T-helper 1 cell treated with Interleukin-12 subunit alpha and Interleukin-12 subunit beta and Interleukin-4 antibody, amounts not matched to agents 30 μg/mL and 1 μg/mL, for 36 hours (primary cell): ENCODE results near the gene BRDT.

Source experiments
- H3K27ac Mint-ChIP-seq: one replicate; pipeline ENCODE4 v1.8.0; 2021; ENCODE audit warnings: mild to moderate bottlenecking, mixed read lengths
- H3K27me3 Mint-ChIP-seq: one replicate; pipeline ENCODE4 v1.8.0; 2021; ENCODE audit warnings: low read depth, mixed read lengths
- H3K36me3 Mint-ChIP-seq: one replicate; pipeline ENCODE4 v1.8.0; 2021; ENCODE audit warnings: low read depth, mixed read lengths
- H3K4me1 Mint-ChIP-seq: one replicate; pipeline ENCODE4 v1.8.0; 2021; ENCODE audit warnings: low read depth, mixed read lengths
- H3K4me3 Mint-ChIP-seq: one replicate; pipeline ENCODE4 v1.8.0; 2021; ENCODE audit warnings: mild to moderate bottlenecking, moderate library complexity, mixed read lengths
- H3K9me3 Mint-ChIP-seq: one replicate; pipeline ENCODE4 v1.8.0; 2021; ENCODE audit warnings: mixed read lengths

BRDT gene

DNA sequence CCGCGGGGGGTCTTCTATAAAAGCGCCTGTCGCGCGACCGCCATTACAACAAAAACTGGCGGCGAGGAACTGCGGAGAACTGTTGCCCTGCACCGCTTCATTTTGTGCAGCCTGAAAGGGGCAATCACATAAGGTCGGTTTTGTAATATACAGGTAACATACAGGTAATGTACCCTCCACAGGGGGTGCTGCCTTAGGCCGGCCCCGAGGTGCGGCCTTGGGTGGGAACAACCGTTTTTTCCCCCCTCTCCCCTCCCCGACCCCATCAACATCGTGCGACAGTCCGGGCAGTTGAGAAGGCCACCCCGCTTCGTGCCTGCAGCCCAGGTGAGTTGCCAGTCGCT is at the start of gene BRDT:
TSS of gene BRDT (plus strand) at position 46 of the 344 bp plus-strand sequence. CDS start 13,354 bp downstream, outside the sequence.
- Mint-ChIP-seq H3K4me1 (peaks cover 14% of the 10 kb centered on the region), H3K27me3 (peaks cover 3% of the 10 kb centered on the region), H3K36me3 (peaks cover 7% of the 10 kb centered on the region), H3K27ac (peak within 1 kb of the TSS; percentile 83), H3K4me3 (peak within 1 kb of the TSS; percentile 66), H3K9me3 (peaks cover 8% of the 10 kb centered on the region)

DNA sequence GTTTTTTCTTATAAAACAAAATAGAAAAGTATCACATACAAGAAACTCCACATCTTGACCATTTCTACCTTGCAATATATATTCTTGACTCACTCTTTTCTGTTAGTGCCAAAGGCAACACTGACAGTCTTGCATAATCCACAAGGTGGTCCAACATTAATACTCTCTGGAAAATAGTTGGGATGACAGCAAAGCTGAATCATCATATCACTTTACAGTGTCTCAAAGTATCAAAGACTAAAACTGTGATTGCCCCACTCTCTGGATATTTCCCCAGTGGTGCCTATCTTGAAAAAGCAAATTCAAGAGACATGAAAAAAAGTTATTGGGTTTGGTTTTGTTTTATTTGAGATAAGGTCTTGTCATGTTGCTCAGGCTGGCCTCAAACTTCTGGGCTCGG is 48.6 kb upstream of the BRDT start:
- Mint-ChIP-seq H3K4me3 (no peak overlapping the region), H3K27ac (no peak overlapping the region), H3K36me3 (no peaks in the 10 kb centered on the region), H3K4me1 (peaks cover 8% of the 10 kb centered on the region), H3K9me3 (no peaks in the 10 kb centered on the region), H3K27me3 (peaks cover 44% of the 10 kb centered on the region)

DNA sequence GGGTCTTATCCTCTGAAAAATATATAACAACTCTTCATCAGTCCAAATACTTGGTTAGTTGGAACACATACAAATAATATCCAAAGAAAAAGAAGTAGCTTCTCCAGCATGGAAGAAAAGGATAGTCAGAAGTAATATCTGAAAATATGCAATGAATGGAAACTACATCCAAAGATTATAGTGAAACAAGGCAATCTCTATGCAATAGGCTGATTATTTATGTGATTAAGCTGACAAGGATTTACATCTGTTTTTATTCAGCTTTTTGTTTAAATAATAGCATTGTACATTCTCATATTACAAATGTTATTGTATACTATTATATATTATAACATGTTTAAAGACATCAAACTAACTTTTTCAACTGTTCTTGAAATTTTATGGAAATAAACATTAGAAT is 48.0 kb upstream of the BRDT start:
- H3K9me3 Mint-ChIP-seq, result no peaks in the 10 kb centered on the region
- no peak overlapping the region for H3K4me3 Mint-ChIP-seq

DNA sequence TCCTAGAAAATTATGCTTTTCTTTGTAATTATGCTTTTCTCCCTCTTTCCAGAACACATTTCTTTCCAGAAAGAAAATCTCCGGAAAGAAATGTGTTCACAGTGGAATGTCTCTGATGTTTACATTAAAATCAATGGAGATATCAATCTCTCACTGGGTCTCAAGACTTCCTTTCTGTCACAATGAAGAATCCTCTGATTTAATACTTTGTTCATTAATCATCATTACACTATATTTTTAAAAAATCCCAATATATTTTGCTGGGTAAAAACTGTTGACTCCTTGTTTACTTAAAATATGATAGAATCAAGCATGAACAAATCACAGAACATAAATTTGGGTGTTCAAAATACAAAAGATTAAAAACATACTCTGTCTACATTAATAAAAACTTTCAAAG is 36.9 kb upstream of the BRDT start:
- Mint-ChIP-seq H3K36me3 (no peaks in the 10 kb centered on the region), H3K27me3 (peaks cover 13% of the 10 kb centered on the region), H3K9me3 (no peaks in the 10 kb centered on the region), H3K4me3 (no peak overlapping the region), H3K4me1 (no peaks in the 10 kb centered on the region), H3K27ac (no peak overlapping the region)

More for the DNA sequence above, 48.0 kb upstream of the BRDT start:
- Mint-ChIP-seq H3K4me1 (peaks cover 2% of the 10 kb centered on the region), H3K27me3 (peaks cover 39% of the 10 kb centered on the region), H3K36me3 (no peaks in the 10 kb centered on the region), H3K27ac (no peak overlapping the region)

DNA sequence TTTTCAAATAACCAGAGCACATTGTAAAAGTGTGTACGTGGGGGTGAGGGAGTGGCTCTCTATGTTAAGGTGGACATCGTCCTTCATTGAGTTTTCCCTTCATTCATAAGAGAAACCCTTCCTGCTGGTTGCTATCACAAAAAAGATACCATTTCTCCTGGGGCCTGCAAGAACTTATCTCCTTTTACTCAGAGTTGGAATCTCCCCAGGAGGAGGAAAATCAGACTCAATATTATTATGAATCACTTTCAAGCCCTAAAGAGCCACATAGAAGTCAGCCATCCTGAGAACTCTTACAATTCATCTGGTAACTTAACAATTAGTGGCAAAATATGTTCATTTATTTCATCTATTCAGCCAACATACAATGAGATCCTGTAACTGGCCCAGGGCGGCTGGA is 36.2 kb upstream of the BRDT start:
- no peak overlapping the region for H3K4me3 Mint-ChIP-seq
- peaks cover 13% of the 10 kb centered on the region for H3K27me3 Mint-ChIP-seq
- no peaks in the 10 kb centered on the region for H3K4me1 Mint-ChIP-seq
- H3K9me3 Mint-ChIP-seq, result no peaks in the 10 kb centered on the region
- no peak overlapping the region for H3K27ac Mint-ChIP-seq
- no peaks in the 10 kb centered on the region for H3K36me3 Mint-ChIP-seq

DNA sequence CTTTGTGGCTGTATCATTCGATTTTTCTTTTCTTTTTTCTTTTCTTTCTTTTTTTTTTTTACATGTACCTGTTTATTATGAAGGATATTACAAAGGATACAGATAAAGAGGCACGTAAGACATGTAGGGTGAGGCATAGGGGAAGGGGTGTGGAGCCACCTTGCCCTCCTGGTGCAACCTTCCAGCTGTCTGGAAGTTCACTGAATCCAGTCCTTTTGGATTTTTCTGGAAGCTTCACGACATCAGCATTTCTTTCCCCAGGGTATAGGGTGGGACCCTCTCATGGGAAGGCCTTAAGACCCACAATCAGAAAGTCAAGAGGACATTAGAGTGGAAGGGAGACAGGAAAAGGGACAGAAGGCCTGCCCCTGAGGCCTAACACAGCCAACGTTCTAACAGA is 33.2 kb upstream of the BRDT start:
- Mint-ChIP-seq H3K36me3 (no peaks in the 10 kb centered on the region), H3K4me1 (no peaks in the 10 kb centered on the region), H3K4me3 (no peak overlapping the region), H3K27me3 (peaks cover 8% of the 10 kb centered on the region), H3K27ac (no peak overlapping the region), H3K9me3 (no peaks in the 10 kb centered on the region)

DNA sequence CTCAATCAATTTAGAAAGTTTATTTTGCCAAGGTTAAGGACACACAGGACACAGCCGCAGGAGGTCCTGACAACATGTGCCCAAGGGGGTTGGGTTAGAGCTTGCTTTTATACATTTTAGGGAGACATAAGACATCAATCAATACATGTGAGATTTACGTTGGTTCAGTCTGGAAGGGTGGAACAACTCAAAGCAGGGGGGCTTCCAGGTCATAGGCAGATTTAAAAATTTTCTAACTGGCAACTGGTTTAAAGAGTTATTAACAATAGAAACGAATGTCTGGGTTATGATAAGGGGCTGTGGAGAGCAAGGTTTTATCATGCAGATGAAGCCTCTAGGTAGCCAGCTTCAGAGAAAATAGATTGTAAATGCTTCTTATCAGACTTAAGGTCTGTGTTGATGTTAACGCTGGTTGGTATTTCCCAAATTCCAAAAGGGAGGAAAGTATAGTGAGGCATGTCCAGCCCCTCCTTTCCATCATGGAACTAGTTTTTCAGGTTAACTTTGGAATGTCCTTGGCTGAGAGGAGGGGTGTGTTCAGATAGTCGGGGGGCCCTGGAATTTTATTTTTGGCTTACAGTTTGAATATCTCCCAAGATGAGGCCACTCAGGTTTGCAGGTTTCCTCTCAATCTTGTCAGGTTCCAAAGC is 32.3 kb upstream of the BRDT start:
- Mint-ChIP-seq H3K27ac (no peak overlapping the region), H3K27me3 (peaks cover 8% of the 10 kb centered on the region), H3K36me3 (no peaks in the 10 kb centered on the region), H3K9me3 (no peaks in the 10 kb centered on the region), H3K4me3 (no peak overlapping the region), H3K4me1 (no peaks in the 10 kb centered on the region)

DNA sequence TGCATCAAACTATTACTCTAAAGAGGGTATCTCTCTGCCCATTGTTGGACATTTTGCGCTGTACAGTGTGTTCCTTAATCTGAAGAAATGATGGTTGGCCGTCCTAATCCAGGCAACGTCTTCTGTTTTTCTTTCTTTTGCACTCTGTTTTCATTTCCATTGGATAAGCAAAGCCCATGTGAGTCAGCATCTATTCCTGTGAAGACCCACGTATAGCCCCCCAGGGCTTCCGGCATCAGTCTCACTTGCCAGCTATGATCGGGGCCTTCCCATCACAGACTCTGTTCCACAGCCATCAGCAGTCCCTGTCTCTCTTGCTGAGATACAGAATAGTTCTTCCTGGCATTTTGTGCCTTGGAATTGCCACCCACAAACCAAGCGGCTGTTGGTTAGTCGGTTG is 29.2 kb upstream of the BRDT start:
- no peaks in the 10 kb centered on the region for H3K36me3 Mint-ChIP-seq
- H3K9me3 Mint-ChIP-seq, result no peaks in the 10 kb centered on the region
- no peak overlapping the region for H3K4me3 Mint-ChIP-seq
- peaks cover 3% of the 10 kb centered on the region for H3K27me3 Mint-ChIP-seq
- no peak overlapping the region for H3K27ac Mint-ChIP-seq
- peaks cover 8% of the 10 kb centered on the region for H3K4me1 Mint-ChIP-seq

DNA sequence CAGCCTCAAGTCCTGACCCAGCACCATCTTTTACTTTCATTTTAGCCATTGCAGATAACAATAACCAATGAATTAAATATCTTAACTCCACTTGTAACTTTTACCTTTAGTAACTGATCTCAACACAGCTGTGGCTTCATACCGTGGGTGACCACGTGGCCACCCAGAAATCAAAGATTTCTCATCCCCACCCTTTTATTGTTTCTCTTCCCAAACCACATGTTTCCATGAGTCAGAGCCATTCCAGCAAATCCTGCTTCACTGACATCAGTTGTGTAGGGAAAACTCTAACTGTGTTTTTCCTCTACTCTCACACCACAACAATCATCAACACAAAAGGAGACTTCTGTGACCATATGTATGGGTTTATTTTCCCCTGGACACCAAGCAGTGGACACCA is 25.1 kb upstream of the BRDT start:
- H3K4me3 Mint-ChIP-seq, result no peak overlapping the region
- H3K4me1 Mint-ChIP-seq, result peaks cover 11% of the 10 kb centered on the region
- H3K27ac Mint-ChIP-seq, result no peak overlapping the region
- no peaks in the 10 kb centered on the region for H3K36me3 Mint-ChIP-seq
- peaks cover 7% of the 10 kb centered on the region for H3K27me3 Mint-ChIP-seq
- no peaks in the 10 kb centered on the region for H3K9me3 Mint-ChIP-seq

DNA sequence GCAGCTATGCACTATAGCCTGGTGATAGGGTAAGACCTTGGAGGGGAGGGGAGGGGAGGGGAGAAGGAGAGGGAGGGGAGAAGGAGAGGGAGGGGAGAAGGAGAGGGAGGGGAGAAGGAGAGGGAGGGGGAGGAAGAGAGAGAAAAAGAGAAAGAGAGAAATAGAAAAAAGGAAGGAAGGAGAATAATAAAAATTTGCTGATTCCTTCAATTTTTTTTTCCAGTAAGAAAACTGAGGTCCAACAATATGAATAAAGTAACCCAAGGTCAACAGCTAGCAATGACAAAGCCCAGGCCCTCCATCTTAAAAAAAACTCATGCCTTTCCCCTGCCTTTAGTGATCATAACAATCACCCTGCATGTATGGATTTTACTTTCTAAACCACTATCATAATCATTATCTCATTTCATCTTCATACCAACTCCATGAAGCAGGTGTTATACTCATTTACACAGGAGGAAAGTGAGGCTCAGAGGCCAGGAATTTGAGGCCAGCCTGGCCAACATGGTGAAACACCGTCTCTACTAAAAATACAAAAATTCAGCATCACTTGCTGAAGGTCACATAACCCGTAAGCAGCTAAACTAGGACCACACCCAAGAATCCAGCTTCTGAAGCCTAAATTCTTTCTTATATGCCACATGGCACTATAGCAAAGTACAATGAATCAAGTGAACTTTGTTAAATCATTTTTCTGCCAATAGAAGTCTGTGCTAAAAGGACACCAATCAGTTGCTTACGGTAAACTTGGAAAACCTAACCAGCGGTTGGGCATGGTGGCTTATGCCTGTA is 23.4 kb upstream of the BRDT start:
- no peak overlapping the region for H3K27ac Mint-ChIP-seq
- H3K27me3 Mint-ChIP-seq, result peaks cover 13% of the 10 kb centered on the region

DNA sequence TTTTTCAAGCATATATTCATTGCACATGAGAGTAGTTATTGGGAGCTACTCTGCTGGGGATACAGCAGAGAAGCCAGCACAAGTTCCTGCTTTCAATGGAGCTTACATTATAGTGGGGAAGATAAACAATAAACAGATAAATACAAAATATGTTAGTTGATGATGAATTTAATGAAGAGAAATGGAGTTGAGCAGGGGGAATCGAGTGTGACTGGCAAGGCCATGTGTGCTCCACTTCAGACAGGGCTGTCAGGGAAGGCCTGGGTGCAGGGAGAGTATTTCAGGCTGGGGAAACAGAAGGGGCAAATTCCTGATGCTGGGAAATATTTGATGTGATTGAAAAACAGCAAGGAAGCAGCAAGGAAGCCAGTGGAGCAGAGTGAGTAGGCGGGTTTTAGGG is 21.2 kb upstream of the BRDT start:
- H3K27ac Mint-ChIP-seq, result no peak overlapping the region
- H3K4me3 Mint-ChIP-seq, result no peak overlapping the region
- peaks cover 12% of the 10 kb centered on the region for H3K27me3 Mint-ChIP-seq
- H3K9me3 Mint-ChIP-seq, result no peaks in the 10 kb centered on the region
- peaks cover 13% of the 10 kb centered on the region for H3K4me1 Mint-ChIP-seq
- H3K36me3 Mint-ChIP-seq, result no peaks in the 10 kb centered on the region

More for the DNA sequence above, 23.4 kb upstream of the BRDT start:
- no peaks in the 10 kb centered on the region for H3K9me3 Mint-ChIP-seq
- no peaks in the 10 kb centered on the region for H3K36me3 Mint-ChIP-seq
- peaks cover 13% of the 10 kb centered on the region for H3K4me1 Mint-ChIP-seq
- no peak overlapping the region for H3K4me3 Mint-ChIP-seq

DNA sequence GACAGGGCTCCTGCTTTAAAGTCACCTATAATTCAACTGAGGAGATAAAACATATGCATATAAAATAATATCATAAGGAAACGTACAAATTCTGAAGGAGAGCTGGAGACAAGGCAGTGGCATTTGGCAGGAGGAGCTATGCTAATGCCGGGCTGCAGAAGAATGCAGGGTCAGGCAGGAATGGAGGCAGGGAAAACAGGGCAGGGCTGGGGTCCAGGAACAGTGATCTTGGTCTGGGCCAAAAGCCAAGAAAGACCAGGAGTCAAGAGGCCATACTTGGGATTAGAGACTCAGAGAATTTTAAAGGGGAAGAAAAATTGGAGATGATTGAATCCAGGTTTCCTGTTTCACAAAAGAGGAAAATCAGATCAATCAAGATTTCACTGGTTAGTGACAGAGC is 20.0 kb upstream of the BRDT start:
- H3K4me1 Mint-ChIP-seq, result peaks cover 7% of the 10 kb centered on the region
- H3K4me3 Mint-ChIP-seq, result no peak overlapping the region
- H3K27me3 Mint-ChIP-seq, result peaks cover 10% of the 10 kb centered on the region
- no peaks in the 10 kb centered on the region for H3K9me3 Mint-ChIP-seq
- no peaks in the 10 kb centered on the region for H3K36me3 Mint-ChIP-seq
- no peak overlapping the region for H3K27ac Mint-ChIP-seq

DNA sequence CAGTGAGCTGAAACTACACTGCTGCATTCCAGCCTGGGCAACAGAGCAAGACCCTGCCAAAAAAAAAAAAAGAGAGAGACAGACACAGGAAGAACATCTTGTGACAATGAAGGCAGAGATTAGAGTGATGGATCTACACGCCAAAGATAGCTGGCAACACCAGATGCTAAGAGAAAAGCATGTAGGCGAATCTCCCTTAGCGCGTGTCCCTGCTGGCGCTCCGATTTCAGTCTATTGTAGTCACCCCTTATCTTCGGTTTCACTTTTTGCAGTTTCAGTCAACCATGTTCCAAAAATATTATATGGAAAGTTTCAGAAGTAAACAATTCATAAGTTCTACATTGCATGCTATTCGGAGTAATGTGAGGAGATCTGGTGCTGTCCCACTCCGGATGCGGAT is 11.6 kb upstream of the BRDT start:
- Mint-ChIP-seq H3K4me1 (no peaks in the 10 kb centered on the region), H3K9me3 (no peaks in the 10 kb centered on the region), H3K27ac (no peak overlapping the region), H3K4me3 (no peak overlapping the region), H3K27me3 (no peaks in the 10 kb centered on the region), H3K36me3 (no peaks in the 10 kb centered on the region)

DNA sequence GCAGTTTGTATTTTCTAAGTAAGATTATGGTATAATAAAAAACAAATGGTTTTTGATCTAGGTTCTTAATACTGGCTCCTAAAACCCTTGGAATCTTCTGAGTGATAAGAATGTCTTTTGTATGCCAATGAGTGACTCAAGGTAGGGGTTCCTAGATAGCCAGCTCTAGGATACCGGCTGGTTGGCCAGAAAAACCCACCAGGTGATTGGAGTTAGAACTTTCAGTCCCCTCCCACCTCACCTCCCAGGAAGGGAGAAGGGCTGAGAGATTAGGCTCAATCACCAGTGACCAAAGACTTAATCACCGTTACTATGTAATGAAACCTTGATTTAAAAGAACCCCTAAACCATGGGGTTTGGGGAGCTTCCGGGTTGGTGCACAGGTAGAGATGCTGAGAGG is 8.7 kb upstream of the BRDT start:
- Mint-ChIP-seq H3K9me3 (no peaks in the 10 kb centered on the region), H3K4me1 (no peaks in the 10 kb centered on the region), H3K27me3 (no peaks in the 10 kb centered on the region), H3K4me3 (no peak overlapping the region), H3K36me3 (no peaks in the 10 kb centered on the region), H3K27ac (no peak overlapping the region)

DNA sequence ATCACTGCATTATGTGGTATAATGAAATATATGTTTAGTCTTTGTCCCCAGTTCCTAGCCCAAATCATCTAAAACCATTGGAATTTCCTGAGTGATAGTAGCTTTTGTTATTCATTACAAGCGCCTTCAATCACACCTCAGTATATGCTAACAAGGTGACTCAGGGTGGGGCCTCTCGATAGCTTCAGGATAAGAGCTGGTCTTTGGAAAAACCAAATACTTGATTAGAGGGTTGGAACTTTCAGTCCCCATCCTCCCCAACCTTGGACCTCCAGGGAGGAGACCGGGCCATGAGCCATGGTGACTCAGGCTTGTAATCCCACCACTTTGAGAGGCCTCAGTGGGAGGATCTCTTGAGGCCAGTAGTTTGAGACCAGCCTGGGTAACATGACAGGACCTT is 5.1 kb upstream of the BRDT start:
- H3K27ac Mint-ChIP-seq, result no peak overlapping the region
- peaks cover 7% of the 10 kb centered on the region for H3K36me3 Mint-ChIP-seq
- H3K27me3 Mint-ChIP-seq, result no peaks in the 10 kb centered on the region
- H3K4me1 Mint-ChIP-seq, result peaks cover 14% of the 10 kb centered on the region
- peaks cover 8% of the 10 kb centered on the region for H3K9me3 Mint-ChIP-seq
- no peak overlapping the region for H3K4me3 Mint-ChIP-seq
